Natural killer cell (primary cell): ENCODE results near the gene NRM. TPM values are rescaled to one million over a fixed set of nuclear protein-coding genes. Genes with fewer than 3 reads are reported as not detected.
"Not testable (repeated sequence)": the region's sequence is repeated elsewhere in the genome, so short reads cannot be mapped to it uniquely, and the experiment has no call there.

Source experiments
- ATAC-seq, 3 donors: fragments of 150-1000 bp in 2 of 3; fragments of 200-7000 bp in 1 of 3; cut with Tn5 transposase; 1 replicate in 1 of 3; 2 replicates in 2 of 3; pipeline ENCODE4 v1.10.0; 2021; ENCODE audit warnings: mild to moderate bottlenecking in 2 of 3, moderate library complexity in 2 of 3
- DNase-seq, 2 donors: peaks; one replicate each; pipeline versions ENCODE4 v3.0.0 to v3.0.0-alpha.2; 2013 to 2021; ENCODE audit warnings: mixed read lengths in 1 of 2
- H3K27ac ChIP-seq: one replicate; pipeline ENCODE4 v1.5.1; 2013; ENCODE audit warnings: mild to moderate bottlenecking, low read length
- H3K27me3 ChIP-seq: one replicate; pipeline ENCODE4 v1.6.1; 2013; ENCODE audit warnings: low read length; ENCODE audit not compliant: control insufficient read depth, insufficient read depth
- H3K36me3 ChIP-seq: one replicate; pipeline ENCODE4 v1.6.1; 2013; ENCODE audit warnings: low read length; ENCODE audit not compliant: control insufficient read depth, insufficient read depth
- H3K4me1 ChIP-seq: one replicate; pipeline ENCODE4 v1.6.1; 2013; ENCODE audit warnings: low read length; ENCODE audit not compliant: control insufficient read depth, insufficient read depth
- H3K4me3 ChIP-seq: one replicate; pipeline ENCODE4 v1.5.1; 2013; ENCODE audit warnings: low read length
- H3K9me3 ChIP-seq: one replicate; pipeline ENCODE4 v1.6.1; 2013; ENCODE audit warnings: low read length; ENCODE audit not compliant: control insufficient read depth, insufficient read depth
- H3K27ac Mint-ChIP-seq, 2 donors: one replicate each; pipeline ENCODE4 v1.8.0; 2022; ENCODE audit warnings: mild to moderate bottlenecking in 2 of 2, mixed read lengths in 2 of 2, moderate library complexity in 1 of 2
- H3K27me3 Mint-ChIP-seq, 2 donors: one replicate each; pipeline ENCODE4 v1.8.0; 2022; ENCODE audit warnings: low read depth in 2 of 2, mixed read lengths in 2 of 2
- H3K36me3 Mint-ChIP-seq: one replicate; pipeline ENCODE4 v1.8.0; 2022; ENCODE audit warnings: mixed read lengths
- H3K4me1 Mint-ChIP-seq, 2 donors: one replicate each; pipeline ENCODE4 v1.8.0; 2022; ENCODE audit warnings: mixed read lengths in 2 of 2
- H3K4me3 Mint-ChIP-seq: one replicate; pipeline ENCODE4 v1.8.0; 2022; ENCODE audit warnings: mild to moderate bottlenecking, moderate library complexity, mixed read lengths
- H3K9me3 Mint-ChIP-seq, 2 donors: one replicate each; pipeline ENCODE4 v1.8.0; 2022; ENCODE audit warnings: mixed read lengths in 2 of 2
- CTCF ChIP-seq: fragments of 200-600 bp; IDR thresholded peaks from one replicate; pipeline ENCODE4 v1.8.0; 2022; ENCODE audit warnings: antibody characterized with exemption
- WGBS: methylation state at CpG from one replicate; pipeline ENCODE4 v1.1.7; 2013; ENCODE audit warnings: missing lambda C conversion rate; ENCODE audit not compliant: insufficient coverage; 5-methylcytosine and 5-hydroxymethylcytosine counted together
- intact Hi-C: fragments of 100-400 bp; cut with micrococcal nuclease; formaldehyde crosslinking; loops from one replicate; pipeline ENCODE4 v1.14.2; 2022
- total RNA-seq, 4 donors: library from RNA; stranded (reverse); fragments of 120-200 nt in 1 of 4; gene quantifications; one replicate each; pipeline versions ENCODE4 v1.2.3 to v1.2.4, GENCODE V29; 2013 to 2022

The NRM gene
- total RNA-seq, 3 donors from 2014 or later (not counting 1 experiment from before 2014, with no cell fraction given): 7.4 to 8.9 (median 8.7) TPM

- H3K4me3 Mint-ChIP-seq: peak overlapping the region; percentile 92
- intact Hi-C loops: loop anchor here (5.0 kb wide), 1 partner anchor 948 kb away; the partner anchor contains the start of genes CSNK2B and LY6G5B
These were observed 28.6 kb upstream of the NRM start for GRCh38 chr6:30719356-30719755.

GRCh38 chr6:30717845-30718720 is 27.3 kb upstream of the NRM start:
- H3K36me3 ChIP-seq: peaks cover 20% of the 10 kb centered on the region
- Mint-ChIP-seq H3K4me3 (peak overlapping the region; percentile 98), H3K27ac (peak overlapping the region; percentile 97 to 100), H3K4me1 (peaks cover 60 to 62% of the 10 kb centered on the region in 2 donors)
- H3K4me3 ChIP-seq: peak overlapping the region; percentile 34
- not testable (repeated sequence) for H3K27me3 Mint-ChIP-seq, H3K27me3 ChIP-seq, ATAC-seq, H3K9me3 Mint-ChIP-seq, DNase-seq, H3K36me3 Mint-ChIP-seq, H3K9me3 ChIP-seq
- peaks cover 37% of the 10 kb centered on the region for H3K4me1 ChIP-seq
- intact Hi-C loops: loop anchor here (1.0 to 5.0 kb wide), 4 partner anchors 31 to 949 kb away; partner anchors contain the start of genes CSNK2B, GNL1 and LY6G5B
- WGBS: 81% methylated on average over 30 of the region's 37 CpGs
- peak overlapping the region; percentile 50 for H3K27ac ChIP-seq

More at GRCh38 chr6:30719356-30719755, 28.6 kb upstream of the NRM start:
- no peak for TF ChIP-seq CTCF
- DNase-seq (no peak), ATAC-seq (no peak)
- H3K36me3 Mint-ChIP-seq: peaks cover 3% of the 10 kb centered on the region
- WGBS: 28% methylated on average over 7 of the region's 8 CpGs
- Histone ChIP-seq H3K27ac (peak overlapping the region; percentile 52), H3K4me3 (peak overlapping the region; percentile 93), H3K27me3 (no peaks in the 10 kb centered on the region), H3K36me3 (peaks cover 23% of the 10 kb centered on the region), H3K9me3 (no peaks in the 10 kb centered on the region), H3K4me1 (peaks cover 43% of the 10 kb centered on the region)
- H3K27me3 Mint-ChIP-seq: no peaks in the 10 kb centered on the region
- H3K4me1 Mint-ChIP-seq: peaks cover 65 to 70% of the 10 kb centered on the region in 2 donors
- H3K27ac Mint-ChIP-seq: peak overlapping the region; percentile 96 to 100
- H3K9me3 Mint-ChIP-seq: no peaks in the 10 kb centered on the region

- Mint-ChIP-seq H3K36me3 (no peaks in the 10 kb centered on the region), H3K9me3 (no peaks in the 10 kb centered on the region), H3K27ac (peak within 1 kb of the TSS; percentile 97 to 100), H3K4me3 (peak within 1 kb of the TSS; percentile 98), H3K4me1 (peaks cover 60 to 62% of the 10 kb centered on the region in 2 donors), H3K27me3 (no peaks in the 10 kb centered on the region)
- Histone ChIP-seq H3K27me3 (no peaks in the 10 kb centered on the region), H3K27ac (peak within 1 kb of the TSS; percentile 95), H3K4me3 (peak within 1 kb of the TSS; percentile 68), H3K9me3 (no peaks in the 10 kb centered on the region), H3K4me1 (peaks cover 39% of the 10 kb centered on the region), H3K36me3 (peaks cover 20% of the 10 kb centered on the region)
- intact Hi-C loops: loop anchor here (1.0 to 5.0 kb wide), 4 partner anchors 30 to 950 kb away; partner anchors contain the start of genes CSNK2B, GNL1 and LY6G5B
- under 1% methylated on average over 48 of the region's 48 CpGs for WGBS
- peak; percentile 97 to 100 for DNase-seq
- TF ChIP-seq CTCF: no peak
- peak; percentile 72 to 88 (median 77) for ATAC-seq
These were observed 26.5 kb upstream of the NRM start, which contains the start of gene MDC1 for GRCh38 chr6:30717129-30717844. MDC1 (minus strand) TSS chr6:30717281; CDS start chr6:30715175, 2,106 bp downstream.

GRCh38 chr6:30716879-30717128 is 26.0 kb upstream of the NRM start:
- peak overlapping the region; percentile 95 for H3K27ac ChIP-seq
- ATAC-seq (no peak), DNase-seq (no peak)
- Mint-ChIP-seq H3K36me3 (no peaks in the 10 kb centered on the region), H3K9me3 (no peaks in the 10 kb centered on the region), H3K27ac (peak overlapping the region; percentile 97 to 100), H3K4me3 (peak overlapping the region; percentile 98), H3K4me1 (peaks cover 60 to 62% of the 10 kb centered on the region in 2 donors), H3K27me3 (no peaks in the 10 kb centered on the region)
- TF ChIP-seq CTCF: no peak
- 7% methylated on average over 8 of the region's 8 CpGs for WGBS
- no peaks in the 10 kb centered on the region for H3K27me3 ChIP-seq
- H3K9me3 ChIP-seq: no peaks in the 10 kb centered on the region
- H3K4me1 ChIP-seq: peaks cover 39% of the 10 kb centered on the region
- peaks cover 20% of the 10 kb centered on the region for H3K36me3 ChIP-seq
- H3K4me3 ChIP-seq: peak overlapping the region; percentile 68
- intact Hi-C loops: loop anchor here (1.0 to 5.0 kb wide), 4 partner anchors 30 to 950 kb away; partner anchors contain the start of genes CSNK2B, GNL1 and LY6G5B
